SW 1271 (cell line): ENCODE results near the gene HOXA4.

Experiments
- DNase-seq, 2 experiments: peaks; one replicate each; lab custom pipeline; 2025; lab: John Stamatoyannopoulos, UW

HOXA4 gene

GRCh38 chr7:27169658-27170425 is 39.3 kb upstream of the HOXA4 start:
- DNase-seq: no peak

DNA sequence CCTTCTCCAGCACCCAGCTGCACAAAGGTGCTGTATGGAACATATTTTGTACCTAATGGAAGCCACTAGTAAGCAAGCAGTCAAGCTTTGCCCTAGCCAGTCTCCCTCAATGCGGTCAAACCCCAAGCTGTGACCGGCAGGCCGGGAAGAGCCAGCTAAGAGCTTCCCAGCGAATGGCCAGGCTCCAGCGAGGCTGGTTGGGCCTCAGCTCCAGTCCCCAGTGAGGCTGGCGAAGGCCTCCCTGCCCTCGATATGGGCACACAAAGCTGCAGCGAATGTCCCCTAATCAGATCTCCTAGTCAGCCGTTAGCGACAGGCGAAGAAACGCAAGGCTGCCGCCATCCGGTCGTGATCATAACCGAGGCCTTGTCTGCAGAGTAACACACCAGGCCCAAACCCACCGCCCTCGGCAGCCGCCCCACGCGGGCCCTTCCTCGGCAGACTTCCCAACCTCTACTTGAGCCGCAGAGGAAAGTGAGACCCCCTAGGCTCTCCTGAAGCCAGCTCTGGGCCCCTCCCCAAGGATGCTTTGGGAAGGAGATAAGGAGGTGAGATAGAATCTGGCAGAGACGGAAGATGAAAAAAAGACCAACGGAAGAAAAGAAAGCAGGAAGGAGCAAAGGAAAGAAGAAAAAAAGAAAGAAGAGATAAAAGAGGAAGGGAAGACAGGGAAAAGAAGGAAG is 37.8 kb upstream of the HOXA4 start:
- DNase-seq: no peak

DNA sequence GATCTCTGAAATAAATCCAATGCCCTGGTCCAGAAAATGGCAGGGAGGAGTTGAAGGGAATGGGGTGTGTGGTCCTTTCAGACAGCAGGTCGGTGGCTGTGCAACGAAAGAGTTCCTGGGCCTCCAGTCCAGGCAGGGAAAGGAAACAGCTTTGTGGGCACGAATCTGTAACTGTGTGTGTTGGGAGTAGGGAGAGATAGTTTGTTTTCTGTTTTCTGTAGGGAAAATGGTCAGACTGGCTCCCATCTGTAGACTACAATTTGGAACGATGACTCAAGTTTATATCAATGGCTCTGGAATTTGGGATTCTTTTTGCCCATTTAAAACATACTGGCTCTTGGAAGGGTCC is 37.3 kb upstream of the HOXA4 start:
- DNase-seq: no peak

- DNase-seq: no peak
Observed at GRCh38 chr7:27166531-27167505, 36.3 kb upstream of the HOXA4 start.

DNA sequence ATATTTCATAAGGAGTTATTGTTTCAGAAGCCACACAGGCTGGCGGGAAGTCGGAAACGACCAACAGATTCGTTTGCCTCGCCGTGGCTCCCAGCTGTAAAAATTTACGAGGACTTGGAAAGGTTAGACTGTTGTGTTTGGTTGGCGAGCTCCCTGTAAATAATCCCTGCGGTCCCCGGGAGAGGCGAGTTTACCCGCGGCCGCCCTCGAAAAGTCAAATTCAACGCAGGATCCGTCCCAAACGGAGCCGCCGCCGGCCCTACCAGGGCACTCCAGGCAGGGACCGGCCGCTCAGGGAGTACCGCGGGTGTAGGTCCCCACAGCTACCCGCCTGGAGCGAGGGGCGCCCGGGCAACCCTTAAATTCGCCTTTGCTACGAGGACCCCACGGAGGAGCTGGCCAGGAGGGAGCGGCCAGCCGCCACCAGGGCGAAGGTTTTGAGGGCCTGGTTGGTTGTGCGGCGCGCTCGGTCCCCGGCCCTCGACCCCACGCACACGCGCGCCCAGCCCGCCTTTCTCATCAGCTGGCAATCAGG is 35.5 kb upstream of the HOXA4 start:
- DNase-seq: no peak

DNA sequence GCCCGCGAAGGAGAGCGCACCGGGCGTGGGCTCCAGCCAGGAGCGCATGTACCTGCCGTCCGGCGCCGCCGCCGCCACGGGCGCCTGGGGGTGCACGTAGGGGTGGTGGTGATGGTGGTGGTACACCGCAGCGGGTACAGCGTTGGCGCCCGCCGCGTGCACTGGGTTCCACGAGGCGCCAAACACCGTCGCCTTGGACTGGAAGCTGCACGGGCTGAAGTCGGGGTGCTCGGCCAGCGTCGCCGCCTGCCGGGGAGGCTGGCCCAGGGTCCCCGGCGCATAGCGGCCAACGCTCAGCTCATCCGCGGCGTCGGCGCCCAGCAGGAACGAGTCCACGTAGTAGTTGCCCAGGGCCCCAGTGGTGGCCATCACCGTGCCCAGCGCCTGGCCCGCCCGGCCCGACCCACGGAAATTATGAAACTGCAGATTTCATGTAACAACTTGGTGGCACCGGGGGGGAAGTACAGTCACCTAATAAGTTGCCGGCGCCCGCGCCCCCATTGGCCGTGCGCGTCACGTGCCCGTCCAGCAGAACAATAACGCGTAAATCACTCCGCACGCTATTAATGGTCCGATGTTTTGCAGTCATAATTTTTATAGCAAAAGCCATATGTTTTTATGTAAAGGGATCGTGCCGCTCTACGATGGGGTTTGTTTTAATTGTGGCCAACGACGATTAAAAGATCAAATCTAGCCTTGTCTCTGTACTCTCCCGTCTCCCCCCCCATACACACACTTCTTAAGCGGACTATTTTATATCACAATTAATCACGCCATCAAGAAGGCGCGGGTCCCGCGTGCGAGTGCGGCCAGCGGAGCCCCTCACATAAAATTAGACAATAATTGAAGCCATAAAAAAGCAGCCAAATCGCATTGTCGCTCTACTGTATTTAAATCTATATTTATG is 34.8 kb upstream of the HOXA4 start, which contains the start of gene HOXA9:
Gene HOXA9, minus strand, starts transcription at position 449 of the 907 bp plus-strand sequence. Its CDS starts 80 bp downstream, at position 369.
- DNase-seq: no peak

DNA sequence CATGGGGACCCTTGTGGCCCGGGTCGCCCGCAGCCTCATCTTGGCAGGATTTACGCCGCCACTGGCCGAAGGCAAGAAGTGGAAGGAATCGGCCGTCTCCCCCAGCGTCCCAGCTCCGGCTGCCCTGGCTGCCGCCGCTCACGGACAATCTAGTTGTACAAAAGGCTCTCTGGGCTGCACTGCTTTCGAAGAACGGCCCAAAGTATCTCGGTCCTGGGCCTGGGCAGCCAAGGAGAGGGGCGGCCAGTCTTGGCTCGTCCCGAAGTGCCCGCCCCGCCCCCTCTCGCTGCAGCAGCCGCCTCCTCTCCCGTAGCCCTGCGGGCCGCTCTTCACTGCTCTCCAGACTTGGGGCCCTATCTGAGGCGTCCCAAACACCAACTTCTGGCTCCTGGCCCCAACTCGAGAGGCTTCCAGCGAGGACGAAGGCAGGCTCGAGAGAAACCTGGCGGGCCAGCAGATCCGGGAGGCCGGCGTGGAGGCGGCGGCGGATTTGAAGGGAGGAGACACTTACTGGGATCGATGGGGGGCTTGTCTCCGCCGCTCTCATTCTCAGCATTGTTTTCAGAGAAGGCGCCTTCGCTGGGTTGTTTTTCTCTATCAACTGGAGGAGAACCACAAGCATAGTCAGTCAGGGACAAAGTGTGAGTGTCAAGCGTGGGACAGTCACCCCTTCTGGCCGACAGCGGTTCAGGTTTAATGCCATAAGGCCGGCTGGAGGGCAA is 34.0 kb upstream of the HOXA4 start:
- DNase-seq: no peak

GRCh38 chr7:27164045-27164366 is 33.4 kb upstream of the HOXA4 start:
- no peak for DNase-seq

- no peak for DNase-seq
Observed at GRCh38 chr7:27163288-27164044, 32.9 kb upstream of the HOXA4 start.

GRCh38 chr7:27162561-27163287 is 32.2 kb upstream of the HOXA4 start:
- no peak for DNase-seq

DNA sequence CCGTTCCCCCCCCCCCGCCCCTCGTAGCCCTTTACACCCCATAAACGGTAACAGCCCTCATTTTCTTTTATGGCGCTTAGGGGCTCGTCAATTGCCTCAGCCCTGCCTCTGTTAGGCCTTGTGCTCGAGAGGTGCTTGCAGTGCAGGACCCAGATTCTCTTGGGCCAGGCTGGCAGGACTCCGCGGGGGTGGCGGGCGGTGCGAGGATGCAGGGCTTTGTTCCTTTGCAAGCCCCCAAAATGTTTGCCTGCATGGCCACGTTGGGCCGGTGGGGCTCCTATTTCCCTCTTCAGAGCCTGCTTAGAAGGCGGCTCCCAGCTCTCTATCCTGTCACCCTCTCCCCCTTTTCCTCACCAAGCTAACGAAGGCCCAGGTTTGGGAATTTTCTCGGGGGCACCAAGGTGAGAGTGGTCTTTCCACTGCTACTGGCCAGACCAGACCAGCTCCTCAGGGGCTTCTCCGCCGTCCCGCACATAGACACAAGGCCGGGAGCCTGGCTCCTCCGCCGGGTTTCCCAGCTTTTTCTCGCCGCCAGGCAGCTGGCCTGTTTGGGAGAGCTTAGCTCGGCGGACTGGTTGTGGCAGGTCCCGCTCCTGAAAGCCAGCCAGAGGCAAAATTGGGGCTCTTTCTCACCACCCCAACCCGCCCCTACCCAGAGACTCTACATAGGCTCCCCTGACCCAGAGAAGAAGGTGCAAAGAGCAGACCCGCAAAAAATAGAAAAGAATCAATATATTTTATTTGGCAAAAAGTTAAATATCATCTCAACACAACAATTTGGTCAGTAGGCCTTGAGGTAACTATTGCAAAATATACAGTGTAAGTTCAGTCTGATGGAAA is 31.4 kb upstream of the HOXA4 start:
- no peak for DNase-seq

- DNase-seq: no peak
Observed at GRCh38 chr7:27161214-27161720, 30.7 kb upstream of the HOXA4 start.

- DNase-seq: peak; percentile 66 to 68
Observed at GRCh38 chr7:27160546-27161213, 30.1 kb upstream of the HOXA4 start.

- no peak for DNase-seq
Observed at GRCh38 chr7:27160145-27160545, 29.6 kb upstream of the HOXA4 start.

DNA sequence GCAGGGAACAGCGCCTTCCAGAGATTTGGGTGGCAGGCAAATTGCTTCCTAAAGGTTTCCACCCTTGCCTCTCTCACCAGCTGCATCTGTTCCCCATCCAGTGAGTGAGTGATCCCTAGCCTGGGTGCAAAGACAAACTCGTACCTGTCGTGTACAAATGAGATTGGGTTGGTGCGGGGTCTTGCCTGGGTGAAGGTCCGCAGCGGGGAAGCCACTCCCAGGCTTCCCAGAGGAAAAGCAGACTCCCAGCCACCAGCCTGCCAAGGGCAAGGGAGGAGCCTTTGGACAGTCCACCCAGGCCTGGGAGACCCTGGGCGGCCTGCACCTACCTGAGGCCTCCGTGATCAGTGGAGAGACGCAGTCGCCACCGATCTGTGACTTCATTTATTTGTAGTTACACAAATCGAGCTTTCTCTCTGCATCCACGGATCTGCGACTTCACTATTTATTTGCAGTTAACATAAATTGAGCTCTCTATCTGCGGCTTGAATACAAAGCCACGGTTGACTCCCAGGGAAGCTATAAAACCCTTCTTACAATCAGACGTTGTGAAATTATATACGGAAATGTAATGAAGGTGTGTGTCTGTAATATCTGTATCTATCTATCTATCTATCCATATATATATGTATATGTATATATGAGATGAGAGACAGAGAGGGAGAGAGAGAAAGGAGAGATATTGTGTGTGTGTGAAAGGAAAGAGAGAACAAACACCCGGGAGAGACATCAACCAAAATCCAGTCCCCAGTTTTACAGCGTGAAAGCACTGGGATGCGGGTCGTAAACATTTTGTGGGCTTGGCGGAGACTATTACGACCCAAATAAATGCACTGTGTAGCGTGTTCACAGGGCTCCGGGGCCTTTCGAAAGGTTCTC is 28.9 kb upstream of the HOXA4 start:
- no peak for DNase-seq
